ENCODE data around the gene MYLK4. TPM values are rescaled to one million over a fixed set of nuclear protein-coding genes. Genes with fewer than 3 reads are reported as not detected.

The MYLK4 gene
- total and polyA plus RNA-seq, 2 donors (not counting 3 experiments of a cell fraction or from before 2014, with no cell fraction given): 0.41 to 0.62 TPM

DNA sequence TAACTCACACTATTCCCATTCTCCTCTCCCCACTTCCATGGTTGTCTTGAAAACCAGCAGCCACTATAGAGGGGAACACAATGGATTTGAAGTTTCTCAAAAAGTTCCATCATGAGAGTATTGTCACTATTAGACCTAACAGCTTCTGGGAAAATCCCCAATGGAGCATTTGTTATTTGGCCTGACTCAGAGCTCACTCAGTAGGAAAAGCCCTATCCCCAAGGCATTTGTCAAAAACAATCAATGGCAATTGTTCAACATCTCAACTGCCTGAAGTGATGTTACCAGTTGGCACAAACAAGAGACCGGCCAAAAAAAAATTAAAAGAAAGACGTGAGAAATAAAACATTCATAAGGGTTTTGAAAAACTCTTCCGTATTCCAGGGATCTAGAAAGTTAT, 98.8 kb downstream of the MYLK4 start:
- no peak for DNase-seq (ENCODE audit: low read depth, low spot score)
- Histone ChIP-seq H3K4me1 (ENCODE audit: control insufficient read depth, extremely low read depth, insufficient read depth, low read length) (no peaks in the 10 kb centered on the region), H3K79me2 (ENCODE audit: control insufficient read depth, insufficient read depth, low read length) (no peaks in the 10 kb centered on the region), H3K4me2 (ENCODE audit: insufficient read depth, low read length) (no peak overlapping the region), H3K9me1 (replicated peaks; ENCODE audit: control insufficient read depth, extremely low read depth, insufficient read depth, low read length) (no peaks in the 10 kb centered on the region), H4K20me1 (replicated peaks; ENCODE audit: control insufficient read depth, extremely low read depth, insufficient read depth, low read length) (no peaks in the 10 kb centered on the region), H3K27ac (ENCODE audit: insufficient read depth, low read depth, low read length) (no peak overlapping the region), H3K9ac (replicated peaks; ENCODE audit: extremely low read depth, insufficient read depth, low read length) (no peak overlapping the region), H3K4me3 (replicated peaks in 1 of 3; ENCODE audit: insufficient read depth in 1 of 3, low read depth in 1 of 3, low read length in 3 of 3) (no peak overlapping the region), H3K36me3 (ENCODE audit: control insufficient read depth in 2 of 2, extremely low read depth in 1 of 2, insufficient read depth in 2 of 2, low read length in 2 of 2) (no peaks in the 10 kb centered on the region), H3K27me3 (ENCODE audit: control insufficient read depth in 2 of 2, insufficient read depth in 2 of 2, low read length in 2 of 2) (peaks cover 0 to 3% of the 10 kb centered on the region in 2 experiments), H3K9me3 (replicated peaks; ENCODE audit: control insufficient read depth, insufficient read depth, low read length) (no peaks in the 10 kb centered on the region), H2AFZ (ENCODE audit: low read depth, low read length) (no peak overlapping the region)
- no TSS peak for BruUV-seq (replicated peaks)
- CTCF ChIA-PET: interaction anchor here (1.2 kb wide), 1 partner anchor 86 kb away, joined by 3 read pairs; no protein-coding TSS in a partner anchor
- dilution Hi-C loops (cut with MboI; ENCODE audit: extremely low pct_ligation_motif_present, low sequenced_read_pairs): no loop called here
- intact Hi-C loops (cut with micrococcal nuclease): no loop called here
- TF ChIP-seq POLR2A (IDR thresholded peaks at IDR 0.05; ENCODE audit: low read depth, low read length) (no peak), FOS (IDR thresholded peaks at IDR 0.05; ENCODE audit: borderline replicate concordance, insufficient read depth, low read length) (no peak), JUN (IDR thresholded peaks at IDR 0.05; ENCODE audit: borderline replicate concordance, insufficient read depth, insufficient read length, low read depth) (no peak), CTCF (IDR thresholded peaks at IDR 0.05; ENCODE audit: extremely low read depth in 1 of 2, insufficient read depth in 1 of 2, low read depth in 1 of 2, low read length in 2 of 2) (no peak), GATA2 (IDR thresholded peaks at IDR 0.05; ENCODE audit: insufficient read depth, insufficient read length, low read depth, low read length) (no peak), EZH2 (IDR thresholded peaks at IDR 0.05; ENCODE audit: borderline replicate concordance, low read depth, low read length, severe bottlenecking) (no peak), MYC (IDR thresholded peaks at IDR 0.05; ENCODE audit: low read depth, low read length) (no peak), POLR2AphosphoS5 (IDR thresholded peaks at IDR 0.05; ENCODE audit: insufficient read depth, low read depth, low read length) (no peak)
- TF ChIP-seq, protein P1, sequence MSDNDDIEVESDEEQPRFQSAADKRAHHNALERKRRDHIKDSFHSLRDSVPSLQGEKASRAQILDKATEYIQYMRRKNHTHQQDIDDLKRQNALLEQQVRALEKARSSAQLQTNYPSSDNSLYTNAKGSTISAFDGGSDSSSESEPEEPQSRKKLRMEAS (IDR thresholded peaks at IDR 0.05; ENCODE audit: insufficient read depth, insufficient read length): no peak
- POLR2A ChIA-PET: no interaction called here
- FAIRE-seq: no peak
